Thymus (tissue), 11 donors: ENCODE measurements around the gene MYOF. TPM values are rescaled to one million over a fixed set of nuclear protein-coding genes. Genes with fewer than 3 reads are reported as not detected.

Source experiments
- DNase-seq, 9 donors: peaks; one replicate each; pipeline ENCODE4 v3.0.0-alpha.2; 2013; ENCODE audit warnings: low spot score in 9 of 9, low read depth in 6 of 9, missing footprints in 1 of 9
- H3K27ac ChIP-seq, 2 donors: one replicate each; pipeline ENCODE4 v1.5.1; 2013; ENCODE audit warnings: control low read depth in 1 of 2, low read depth in 1 of 2, low read length in 1 of 2, mild to moderate bottlenecking in 1 of 2, moderate library complexity in 1 of 2
- H3K27me3 ChIP-seq, 2 donors: one replicate each; pipeline ENCODE4 v1.5.1; 2013; ENCODE audit warnings: low read length in 1 of 2; ENCODE audit not compliant: control insufficient read depth in 2 of 2, insufficient read depth in 1 of 2
- H3K36me3 ChIP-seq, 2 donors: one replicate each; pipeline ENCODE4 v1.5.1; 2013; ENCODE audit warnings: low read length in 1 of 2, mild to moderate bottlenecking in 1 of 2, moderate library complexity in 1 of 2; ENCODE audit not compliant: control insufficient read depth in 2 of 2, insufficient read depth in 2 of 2
- H3K4me1 ChIP-seq, 2 donors: one replicate each; pipeline ENCODE4 v1.5.1; 2013; ENCODE audit warnings: low read length in 2 of 2; ENCODE audit not compliant: control insufficient read depth in 2 of 2, insufficient read depth in 2 of 2
- H3K4me3 ChIP-seq, 2 donors: one replicate each; pipeline ENCODE4 v1.5.1; 2013; ENCODE audit warnings: low read length in 2 of 2, control low read depth in 1 of 2, mild to moderate bottlenecking in 1 of 2
- H3K9me3 ChIP-seq, 2 donors: one replicate each; pipeline ENCODE4 v1.5.1; 2013; ENCODE audit warnings: low read length in 1 of 2, mild to moderate bottlenecking in 1 of 2; ENCODE audit not compliant: control insufficient read depth in 2 of 2, insufficient read depth in 1 of 2
- WGBS: extraction: QIAGEN DNeasy Blood & Tissue Kit; methylation state at CpG from one replicate; pipeline ENCODE4 v1.1.7; 2013; 5-methylcytosine and 5-hydroxymethylcytosine counted together
- polyA plus RNA-seq: library from polyadenylated mRNA; stranded (reverse); fragments of 200-250 nt; gene quantifications from one replicate; pipeline ENCODE4 v1.2.3, GENCODE V29; 2013
- total RNA-seq: library from RNA; stranded (reverse); fragments of 120-200 nt; gene quantifications from one replicate; pipeline ENCODE4 v1.2.4, GENCODE V29; 2013
- donor health status: healthy.

The MYOF gene
- total and polyA plus RNA-seq, 2 donors: 6.4 to 14.0 TPM

DNA sequence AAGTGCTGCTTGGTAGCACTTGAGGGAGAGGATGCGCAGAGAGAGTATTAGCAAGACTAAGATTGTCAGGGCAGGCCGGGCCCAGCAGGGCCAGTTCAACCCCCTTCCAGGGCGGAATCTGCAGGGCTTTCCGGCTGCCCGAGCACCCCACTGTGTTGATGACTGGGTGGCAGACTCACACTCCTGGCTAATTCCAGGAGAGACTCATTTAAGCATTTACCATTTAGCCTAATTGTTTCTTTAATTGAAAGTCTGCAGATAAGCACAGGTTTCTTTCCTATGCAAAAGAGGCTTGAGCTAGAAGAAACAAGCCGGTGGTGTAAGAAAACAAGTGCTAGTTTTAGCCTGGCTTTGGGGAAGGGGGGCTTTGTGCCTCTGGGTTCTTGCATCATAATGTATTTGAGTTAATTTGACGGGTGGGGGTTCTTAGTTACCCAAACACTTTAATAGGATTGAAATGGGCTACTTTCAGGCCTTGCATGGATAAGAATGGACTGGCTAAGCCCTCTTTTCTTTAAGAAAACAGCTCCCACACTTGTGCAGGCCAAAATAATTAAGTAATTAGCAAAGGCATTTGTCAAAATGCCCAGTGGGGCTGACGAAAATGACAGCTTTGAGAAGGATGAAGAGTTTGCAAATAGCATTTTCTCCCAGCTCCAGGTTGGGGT, 201.3 kb downstream of the MYOF start:
- H3K9me3 ChIP-seq: no peaks in the 10 kb centered on the region
- no peak overlapping the region for H3K27ac ChIP-seq
- H3K27me3 ChIP-seq: no peaks in the 10 kb centered on the region
- DNase-seq: no peak
- H3K4me3 ChIP-seq: no peak overlapping the region
- H3K36me3 ChIP-seq: no peaks in the 10 kb centered on the region
- 84% methylated on average over 8 of the region's 8 CpGs for WGBS
- H3K4me1 ChIP-seq: no peaks in the 10 kb centered on the region

GRCh38 chr10:93280121-93280698, 201.9 kb downstream of the MYOF start:
- Histone ChIP-seq H3K36me3 (no peaks in the 10 kb centered on the region), H3K9me3 (no peaks in the 10 kb centered on the region), H3K4me1 (no peaks in the 10 kb centered on the region), H3K27me3 (no peaks in the 10 kb centered on the region), H3K27ac (no peak overlapping the region), H3K4me3 (no peak overlapping the region)
- DNase-seq: no peak
- 93% methylated on average over 6 of the region's 6 CpGs for WGBS

GRCh38 chr10:93277360-93277759, 204.8 kb downstream of the MYOF start:
- no peaks in the 10 kb centered on the region for H3K4me1 ChIP-seq
- H3K9me3 ChIP-seq: no peaks in the 10 kb centered on the region
- WGBS: 95% methylated on average over 4 of the region's 4 CpGs
- no peak overlapping the region for H3K27ac ChIP-seq
- DNase-seq: no peak
- no peaks in the 10 kb centered on the region for H3K27me3 ChIP-seq
- no peaks in the 10 kb centered on the region for H3K36me3 ChIP-seq
- no peak overlapping the region for H3K4me3 ChIP-seq

DNA sequence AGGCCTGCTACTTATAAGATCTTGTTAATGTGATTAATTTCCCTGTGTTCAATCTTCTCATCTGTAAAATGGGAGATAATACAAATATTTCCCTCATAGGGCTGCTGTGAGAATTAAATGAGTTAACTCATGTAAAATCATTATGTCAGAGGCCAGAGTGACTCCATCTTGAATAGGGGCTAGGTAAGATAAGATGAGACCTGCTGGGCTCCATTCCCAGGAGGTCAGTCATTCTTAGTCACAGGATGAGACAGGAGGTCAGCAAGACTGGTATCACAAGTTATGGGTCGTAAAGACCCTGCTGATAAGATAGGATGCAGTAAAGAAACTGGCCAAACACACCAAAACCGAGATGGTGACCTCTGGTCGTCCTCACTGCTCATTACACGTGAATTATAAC, 207.7 kb downstream of the MYOF start:
- DNase-seq: no peak

DNA sequence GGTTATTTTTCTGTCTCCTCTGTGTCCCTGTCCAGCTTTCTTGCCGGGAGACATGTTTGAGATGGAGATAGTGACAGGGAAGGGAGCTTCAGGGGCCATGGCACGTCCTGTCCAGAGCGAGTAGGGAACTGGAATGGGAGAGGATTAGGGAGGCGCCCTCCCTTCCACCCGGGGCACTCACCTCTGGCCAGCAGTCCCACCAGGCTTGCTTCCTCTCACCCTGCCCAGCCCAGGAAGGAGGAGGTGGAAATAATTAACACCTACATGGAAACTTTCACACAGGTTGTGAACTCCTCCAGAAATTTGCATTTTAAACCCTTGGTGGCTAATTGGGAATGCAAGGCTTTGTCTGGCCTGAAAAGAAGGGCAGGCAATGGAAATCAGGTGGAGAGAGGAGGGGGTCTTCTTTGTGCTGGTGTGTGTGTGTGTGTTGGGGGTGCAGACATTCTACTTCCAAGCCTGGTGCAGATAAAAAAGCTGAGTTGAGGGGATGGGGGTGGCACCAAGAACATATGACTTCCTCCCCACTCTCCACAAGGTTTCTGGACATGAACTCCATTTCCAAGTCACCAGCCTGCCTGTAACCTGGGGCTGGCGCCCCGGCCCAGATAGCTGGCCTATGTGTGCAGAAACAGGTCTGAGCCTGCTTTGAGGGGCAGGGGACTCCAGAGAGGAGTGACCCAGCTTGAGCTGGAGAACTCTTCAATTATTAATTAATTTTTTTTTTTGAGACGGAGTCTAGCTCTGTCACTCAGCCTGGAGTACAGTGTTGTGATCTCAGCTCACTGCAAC, 209.1 kb downstream of the MYOF start:
- Histone ChIP-seq H3K4me3 (no peak overlapping the region), H3K36me3 (no peaks in the 10 kb centered on the region), H3K27me3 (no peaks in the 10 kb centered on the region), H3K27ac (no peak overlapping the region), H3K4me1 (no peaks in the 10 kb centered on the region), H3K9me3 (no peaks in the 10 kb centered on the region)
- DNase-seq: no peak
- 91% methylated on average over 8 of the region's 8 CpGs for WGBS

More for the DNA sequence above, 207.7 kb downstream of the MYOF start:
- Histone ChIP-seq H3K4me1 (no peaks in the 10 kb centered on the region), H3K36me3 (no peaks in the 10 kb centered on the region), H3K4me3 (no peak overlapping the region), H3K9me3 (no peaks in the 10 kb centered on the region), H3K27me3 (no peaks in the 10 kb centered on the region), H3K27ac (no peak overlapping the region)
- 82% methylated on average over 4 of the region's 4 CpGs for WGBS

GRCh38 chr10:93271347-93271746, 210.8 kb downstream of the MYOF start:
- no peak overlapping the region for H3K27ac ChIP-seq
- no peak for DNase-seq
- no peaks in the 10 kb centered on the region for H3K4me1 ChIP-seq
- no peaks in the 10 kb centered on the region for H3K27me3 ChIP-seq
- no peaks in the 10 kb centered on the region for H3K36me3 ChIP-seq
- no peak overlapping the region for H3K4me3 ChIP-seq
- no peaks in the 10 kb centered on the region for H3K9me3 ChIP-seq

DNA sequence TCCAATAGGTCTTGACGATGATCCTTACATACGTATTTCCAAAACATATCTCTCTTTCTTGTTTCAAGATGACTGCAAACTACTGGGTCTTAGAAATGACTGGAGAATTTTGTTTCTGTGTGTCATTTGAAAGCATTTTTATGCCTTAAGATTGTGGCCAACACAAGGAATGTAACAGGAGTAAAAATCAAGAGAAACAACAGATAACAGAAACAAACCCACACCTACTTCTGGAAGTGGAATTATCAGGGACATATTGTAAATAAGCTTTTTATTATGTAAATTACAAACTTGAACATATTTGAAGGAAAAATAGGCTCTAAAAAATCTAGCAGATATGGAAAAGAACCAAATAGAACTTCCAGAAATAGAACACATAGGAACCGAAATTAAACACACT, 212.9 kb downstream of the MYOF start:
- no peaks in the 10 kb centered on the region for H3K36me3 ChIP-seq
- no peaks in the 10 kb centered on the region for H3K9me3 ChIP-seq
- H3K4me3 ChIP-seq: no peak overlapping the region
- H3K4me1 ChIP-seq: no peaks in the 10 kb centered on the region
- WGBS: over 99% methylated on average over 3 of the region's 3 CpGs
- H3K27ac ChIP-seq: no peak overlapping the region
- H3K27me3 ChIP-seq: no peaks in the 10 kb centered on the region
- DNase-seq: no peak

DNA sequence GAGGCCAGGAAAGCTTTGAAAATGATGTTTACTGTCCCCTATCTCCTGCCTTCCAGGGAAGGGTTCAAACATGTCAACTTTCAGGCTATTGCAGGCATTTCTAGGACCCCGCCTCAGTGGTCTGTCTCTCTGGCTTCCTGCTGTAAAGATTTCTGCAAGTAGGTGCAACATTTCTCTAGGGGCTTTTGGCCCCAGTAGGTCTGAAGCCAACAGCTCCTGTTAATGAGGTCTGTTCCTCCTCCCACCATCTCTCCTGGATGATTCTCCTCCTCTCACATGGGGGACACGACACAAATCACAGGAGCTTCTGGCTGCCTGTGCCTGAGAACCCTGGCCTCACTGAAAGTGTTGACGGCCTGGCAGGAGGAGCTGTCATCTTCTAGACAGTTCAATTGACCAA, 214.1 kb downstream of the MYOF start:
- 98% methylated on average over 3 of the region's 3 CpGs for WGBS

GRCh38 chr10:93267521-93267920, 214.6 kb downstream of the MYOF start:
- Histone ChIP-seq H3K9me3 (no peaks in the 10 kb centered on the region), H3K27me3 (no peaks in the 10 kb centered on the region), H3K27ac (no peak overlapping the region), H3K4me1 (no peaks in the 10 kb centered on the region), H3K4me3 (no peak overlapping the region), H3K36me3 (no peaks in the 10 kb centered on the region)
- peak in 1 of 9 donors; percentile 15 for DNase-seq
- 83% methylated on average over 3 of the region's 3 CpGs for WGBS

More for the DNA sequence above, 214.1 kb downstream of the MYOF start:
- Histone ChIP-seq H3K27me3 (no peaks in the 10 kb centered on the region), H3K27ac (no peak overlapping the region), H3K36me3 (no peaks in the 10 kb centered on the region), H3K4me3 (no peak overlapping the region), H3K9me3 (no peaks in the 10 kb centered on the region), H3K4me1 (no peaks in the 10 kb centered on the region)
- no peak for DNase-seq
